ENCODE results near the gene ZNF165.
"Not testable (repeated sequence)": the region's sequence is repeated elsewhere in the genome, so short reads cannot be mapped to it uniquely, and the experiment has no call there.

The ZNF165 gene

GRCh38 chr6:28080381-28080630 lies at the start of gene ZNF165:
Gene ZNF165 (plus strand): TSS chr6:28080568. CDS start chr6:28085481, 4,913 bp downstream.
- peak within 1 kb of the TSS; percentile 90 for H3K4me3 ChIP-seq (ENCODE audit: low read length)
- H3K4me1 ChIP-seq (ENCODE audit: insufficient read depth, low read length); H3K36me3 ChIP-seq (ENCODE audit: insufficient read depth, low read length); H3K9me3 ChIP-seq (ENCODE audit: low read length); H3K27me3 ChIP-seq (ENCODE audit: insufficient read depth, low read length): not testable (repeated sequence)
- peak within 1 kb of the TSS; percentile 97 for H2AFZ ChIP-seq (ENCODE audit: low read depth, low read length)

DNA sequence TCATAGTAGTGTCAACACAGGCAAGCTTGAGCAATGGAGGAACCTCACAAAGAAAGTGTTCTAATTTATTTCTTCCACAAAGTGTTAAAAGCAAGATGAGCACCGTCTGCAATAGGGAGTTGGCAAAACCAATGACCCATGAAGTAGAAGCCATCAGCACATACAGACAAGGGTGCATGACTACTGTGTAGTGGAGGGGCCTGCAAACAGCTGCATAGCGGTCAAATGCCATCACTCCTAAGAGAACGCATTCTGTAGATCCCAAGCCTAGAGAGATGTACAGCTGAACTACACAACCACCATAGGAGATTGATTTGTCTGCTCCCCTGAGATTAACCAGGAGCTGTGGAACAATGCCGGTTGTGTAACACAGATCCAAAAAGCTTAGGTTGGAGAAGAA lies 26.8 kb upstream of the ZNF165 start:
- Histone ChIP-seq H3K36me3 (ENCODE audit: insufficient read depth, low read length) (no peaks in the 10 kb centered on the region), H3K27me3 (ENCODE audit: insufficient read depth, low read length) (peaks cover 3% of the 10 kb centered on the region), H3K9me3 (ENCODE audit: low read length) (no peaks in the 10 kb centered on the region), H3K4me1 (ENCODE audit: insufficient read depth, low read length) (no peaks in the 10 kb centered on the region), H2AFZ (ENCODE audit: low read depth, low read length) (no peak overlapping the region), H3K4me3 (ENCODE audit: low read length) (no peak overlapping the region)

- Histone ChIP-seq H3K36me3 (ENCODE audit: insufficient read depth, low read length) (no peaks in the 10 kb centered on the region), H3K27me3 (ENCODE audit: insufficient read depth, low read length) (peaks cover 2% of the 10 kb centered on the region), H3K4me1 (ENCODE audit: insufficient read depth, low read length) (no peaks in the 10 kb centered on the region), H2AFZ (ENCODE audit: low read depth, low read length) (no peak overlapping the region), H3K4me3 (ENCODE audit: low read length) (no peak overlapping the region), H3K9me3 (ENCODE audit: low read length) (no peaks in the 10 kb centered on the region)
These were observed 20.0 kb upstream of the ZNF165 start for GRCh38 chr6:28060405-28060804.

- H3K4me3 ChIP-seq (ENCODE audit: low read length) = no peak overlapping the region
- no peaks in the 10 kb centered on the region for H3K36me3 ChIP-seq (ENCODE audit: insufficient read depth, low read length)
- H3K9me3 ChIP-seq (ENCODE audit: low read length) = no peaks in the 10 kb centered on the region
- H3K27me3 ChIP-seq (ENCODE audit: insufficient read depth, low read length) = peaks cover 4% of the 10 kb centered on the region
- H2AFZ ChIP-seq (ENCODE audit: low read depth, low read length) = no peak overlapping the region
- H3K4me1 ChIP-seq (ENCODE audit: insufficient read depth, low read length) = no peaks in the 10 kb centered on the region
These were observed 16.1 kb upstream of the ZNF165 start for GRCh38 chr6:28064272-28064671.

DNA sequence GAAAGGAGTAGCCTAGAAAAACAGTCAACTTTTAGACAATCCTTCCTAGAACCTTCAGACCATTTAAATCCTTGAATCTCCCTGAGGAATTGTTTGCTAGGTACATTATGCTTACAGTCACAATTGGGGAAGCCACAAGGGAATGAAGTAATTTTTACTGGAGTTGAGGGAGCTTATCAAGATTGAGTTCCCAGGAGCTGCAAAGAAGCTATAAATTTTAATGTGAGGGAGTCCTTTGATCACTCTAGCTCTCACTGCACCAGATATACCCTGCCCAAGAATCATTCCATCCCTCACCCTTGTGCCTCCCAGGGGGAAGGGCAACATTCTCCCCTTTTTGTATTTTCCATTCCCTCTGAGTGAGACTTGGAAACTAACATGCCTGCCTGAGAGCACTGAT lies 12.3 kb upstream of the ZNF165 start:
- Histone ChIP-seq H3K4me1 (ENCODE audit: insufficient read depth, low read length) (no peaks in the 10 kb centered on the region), H3K36me3 (ENCODE audit: insufficient read depth, low read length) (no peaks in the 10 kb centered on the region), H3K27me3 (ENCODE audit: insufficient read depth, low read length) (peaks cover 2% of the 10 kb centered on the region), H3K4me3 (ENCODE audit: low read length) (no peak overlapping the region), H3K9me3 (ENCODE audit: low read length) (no peaks in the 10 kb centered on the region), H2AFZ (ENCODE audit: low read depth, low read length) (no peak overlapping the region)

GRCh38 chr6:28070968-28071367 lies 9.4 kb upstream of the ZNF165 start:
- not testable (repeated sequence) for H3K27me3 ChIP-seq (ENCODE audit: insufficient read depth, low read length); H2AFZ ChIP-seq (ENCODE audit: low read depth, low read length)

DNA sequence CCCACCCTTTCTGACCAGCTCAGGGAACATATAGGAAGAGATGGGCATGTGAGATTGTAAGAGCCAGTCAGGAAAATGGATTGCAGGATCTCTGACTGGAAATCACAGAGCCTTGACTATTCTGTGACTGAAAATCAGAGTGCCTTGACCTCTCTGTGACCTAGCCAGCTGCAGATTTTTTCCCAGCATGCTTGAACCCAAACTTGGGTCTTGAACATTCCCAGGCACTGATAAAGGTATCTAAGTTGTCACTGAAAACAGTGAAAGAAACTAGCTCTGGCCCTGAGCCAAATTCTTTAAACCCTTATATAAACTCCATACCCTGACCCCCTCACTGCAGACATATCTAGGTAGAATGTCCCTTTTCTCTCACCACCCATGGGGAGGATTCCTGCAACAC lies 2.3 kb upstream of the ZNF165 start:
- Histone ChIP-seq H3K9me3 (ENCODE audit: low read length) (no peaks in the 10 kb centered on the region), H3K4me3 (ENCODE audit: low read length) (no peak overlapping the region), H2AFZ (ENCODE audit: low read depth, low read length) (no peak overlapping the region), H3K4me1 (ENCODE audit: insufficient read depth, low read length) (peaks cover 6% of the 10 kb centered on the region), H3K36me3 (ENCODE audit: insufficient read depth, low read length) (no peaks in the 10 kb centered on the region), H3K27me3 (ENCODE audit: insufficient read depth, low read length) (no peaks in the 10 kb centered on the region)

More at GRCh38 chr6:28070968-28071367, 9.4 kb upstream of the ZNF165 start:
- not testable (repeated sequence) for H3K9me3 ChIP-seq (ENCODE audit: low read length); H3K4me3 ChIP-seq (ENCODE audit: low read length); H3K4me1 ChIP-seq (ENCODE audit: insufficient read depth, low read length); H3K36me3 ChIP-seq (ENCODE audit: insufficient read depth, low read length)

GRCh38 chr6:28078836-28079235 lies 1.5 kb upstream of the ZNF165 start:
- no peaks in the 10 kb centered on the region for H3K27me3 ChIP-seq (ENCODE audit: insufficient read depth, low read length)
- peaks cover 6% of the 10 kb centered on the region for H3K4me1 ChIP-seq (ENCODE audit: insufficient read depth, low read length)
- H3K4me3 ChIP-seq (ENCODE audit: low read length) = no peak overlapping the region
- H3K9me3 ChIP-seq (ENCODE audit: low read length) = no peaks in the 10 kb centered on the region
- no peaks in the 10 kb centered on the region for H3K36me3 ChIP-seq (ENCODE audit: insufficient read depth, low read length)
- H2AFZ ChIP-seq (ENCODE audit: low read depth, low read length) = no peak overlapping the region

DNA sequence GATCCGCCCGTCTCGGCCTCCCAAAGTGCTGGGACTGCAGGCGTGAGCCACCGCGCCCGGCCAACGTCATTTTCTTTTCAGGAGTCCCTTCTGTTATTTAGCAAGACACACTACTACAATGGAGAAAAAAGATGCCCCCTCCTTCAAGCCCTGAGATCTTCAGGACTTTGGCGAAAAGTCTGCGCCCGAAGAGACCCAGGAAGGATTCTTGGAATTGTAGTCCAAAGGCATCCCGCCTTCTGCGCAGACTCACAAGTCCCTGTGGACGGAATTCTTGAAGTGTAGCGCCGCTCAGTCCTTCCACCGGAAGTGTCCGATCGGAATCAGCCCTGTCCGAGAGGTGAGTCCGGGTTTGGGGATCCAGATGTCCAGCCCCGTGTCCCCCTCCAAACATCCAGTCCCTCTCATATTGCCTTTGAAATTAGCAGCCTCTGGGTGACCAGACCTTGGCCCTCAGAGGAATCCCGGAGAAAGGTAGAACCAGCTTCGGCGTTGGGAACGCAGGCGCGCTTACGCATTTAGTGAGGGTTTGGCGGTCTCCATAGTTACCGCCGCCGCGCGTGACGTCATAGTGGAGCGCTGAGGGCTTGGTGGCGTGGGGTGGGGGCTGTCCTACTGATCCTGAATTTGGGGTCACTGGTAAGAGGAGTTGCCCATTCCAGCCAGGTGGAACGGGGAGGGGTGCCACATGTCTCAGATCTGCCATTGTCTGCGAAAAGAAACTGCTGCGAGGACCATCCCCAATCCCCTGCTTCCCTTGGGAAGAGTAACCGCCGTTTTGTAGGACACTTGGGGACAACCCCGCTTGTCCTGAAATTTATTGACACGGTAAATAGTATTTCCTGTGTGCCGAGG lies 490 bp downstream of the ZNF165 start:
- Histone ChIP-seq H3K9me3 (ENCODE audit: low read length) (no peaks in the 10 kb centered on the region), H2AFZ (ENCODE audit: low read depth, low read length) (peak overlapping the region; percentile 97), H3K36me3 (ENCODE audit: insufficient read depth, low read length) (no peaks in the 10 kb centered on the region), H3K4me1 (ENCODE audit: insufficient read depth, low read length) (peaks cover 6% of the 10 kb centered on the region), H3K4me3 (ENCODE audit: low read length) (peak overlapping the region; percentile 90), H3K27me3 (ENCODE audit: insufficient read depth, low read length) (no peaks in the 10 kb centered on the region)

GRCh38 chr6:28081486-28081751 lies 1.1 kb downstream of the ZNF165 start:
- H2AFZ ChIP-seq (ENCODE audit: low read depth, low read length) = peak overlapping the region; percentile 97
- H3K4me3 ChIP-seq (ENCODE audit: low read length) = peak overlapping the region; percentile 90
- peaks cover 6% of the 10 kb centered on the region for H3K4me1 ChIP-seq (ENCODE audit: insufficient read depth, low read length)
- no peaks in the 10 kb centered on the region for H3K36me3 ChIP-seq (ENCODE audit: insufficient read depth, low read length)
- H3K9me3 ChIP-seq (ENCODE audit: low read length) = no peaks in the 10 kb centered on the region
- no peaks in the 10 kb centered on the region for H3K27me3 ChIP-seq (ENCODE audit: insufficient read depth, low read length)

GRCh38 chr6:28082939-28083338 lies 2.6 kb downstream of the ZNF165 start:
- Histone ChIP-seq H3K4me3 (ENCODE audit: low read length) (no peak overlapping the region), H3K36me3 (ENCODE audit: insufficient read depth, low read length) (no peaks in the 10 kb centered on the region), H3K4me1 (ENCODE audit: insufficient read depth, low read length) (peaks cover 6% of the 10 kb centered on the region), H3K27me3 (ENCODE audit: insufficient read depth, low read length) (no peaks in the 10 kb centered on the region), H2AFZ (ENCODE audit: low read depth, low read length) (no peak overlapping the region), H3K9me3 (ENCODE audit: low read length) (no peaks in the 10 kb centered on the region)

DNA sequence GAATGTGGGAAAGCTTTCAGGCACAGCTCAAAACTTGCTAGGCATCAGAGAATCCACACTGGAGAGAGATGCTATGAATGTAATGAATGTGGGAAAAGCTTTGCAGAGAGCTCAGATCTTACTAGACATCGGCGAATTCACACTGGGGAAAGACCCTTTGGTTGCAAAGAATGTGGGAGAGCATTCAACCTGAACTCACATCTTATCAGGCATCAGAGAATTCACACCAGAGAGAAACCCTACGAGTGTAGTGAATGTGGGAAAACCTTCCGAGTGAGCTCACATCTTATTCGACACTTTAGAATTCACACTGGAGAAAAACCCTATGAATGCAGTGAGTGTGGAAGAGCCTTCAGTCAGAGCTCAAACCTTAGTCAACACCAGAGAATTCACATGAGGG lies 8.7 kb downstream of the ZNF165 start:
- H3K36me3 ChIP-seq (ENCODE audit: insufficient read depth, low read length) = peaks cover 3% of the 10 kb centered on the region
- no peaks in the 10 kb centered on the region for H3K27me3 ChIP-seq (ENCODE audit: insufficient read depth, low read length)
- H2AFZ ChIP-seq (ENCODE audit: low read depth, low read length) = no peak overlapping the region
- peaks cover 3% of the 10 kb centered on the region for H3K9me3 ChIP-seq (ENCODE audit: low read length)
- H3K4me3 ChIP-seq (ENCODE audit: low read length) = no peak overlapping the region
- no peaks in the 10 kb centered on the region for H3K4me1 ChIP-seq (ENCODE audit: insufficient read depth, low read length)

DNA sequence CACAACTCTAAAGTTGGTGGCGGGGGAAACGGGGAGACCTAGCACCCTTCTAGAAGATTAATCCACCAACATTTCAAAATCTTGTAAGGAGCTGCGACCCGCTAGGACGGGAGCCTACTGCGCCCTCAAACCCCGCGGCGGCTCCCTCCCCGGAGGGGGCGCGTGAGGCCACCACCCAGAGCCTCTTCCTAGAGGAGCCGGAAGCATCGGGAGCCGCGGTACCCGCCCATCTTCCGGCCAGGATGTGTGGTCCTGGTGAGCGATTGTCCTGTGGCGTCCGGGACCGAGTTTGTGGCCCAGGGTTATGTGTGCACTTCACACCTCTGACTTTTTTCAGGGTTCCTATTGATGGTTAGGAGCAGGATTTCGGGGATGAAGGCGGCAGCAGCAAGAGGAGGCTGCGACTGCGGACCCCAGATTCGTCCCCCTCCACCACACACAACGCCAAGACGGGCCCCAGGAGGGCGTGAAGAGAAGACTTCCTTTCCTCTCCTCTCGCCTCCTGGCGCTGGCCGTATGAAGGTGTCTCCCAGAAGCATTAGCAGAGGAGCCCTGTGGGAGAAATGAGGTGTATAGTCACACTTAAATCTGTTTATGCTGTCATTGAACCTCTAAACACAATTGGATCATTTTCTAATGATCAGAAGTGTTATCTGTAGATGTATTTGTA lies 10.7 kb downstream of the ZNF165 start:
- Histone ChIP-seq H3K4me3 (ENCODE audit: low read length) (no peak overlapping the region), H3K4me1 (ENCODE audit: insufficient read depth, low read length) (no peaks in the 10 kb centered on the region), H3K9me3 (ENCODE audit: low read length) (peaks cover 3% of the 10 kb centered on the region), H3K36me3 (ENCODE audit: insufficient read depth, low read length) (peaks cover 3% of the 10 kb centered on the region), H3K27me3 (ENCODE audit: insufficient read depth, low read length) (no peaks in the 10 kb centered on the region), H2AFZ (ENCODE audit: low read depth, low read length) (no peak overlapping the region)

- H3K9me3 ChIP-seq (ENCODE audit: low read length); H3K27me3 ChIP-seq (ENCODE audit: insufficient read depth, low read length); H3K4me1 ChIP-seq (ENCODE audit: insufficient read depth, low read length); H3K4me3 ChIP-seq (ENCODE audit: low read length); H3K36me3 ChIP-seq (ENCODE audit: insufficient read depth, low read length); H2AFZ ChIP-seq (ENCODE audit: low read depth, low read length): not testable (repeated sequence)
These were observed 21.9 kb downstream of the ZNF165 start for GRCh38 chr6:28102222-28102621.

Data from neuron (in vitro differentiated cells).